Caco-2 (cell line): ENCODE data around the gene PHEX. TPM values are rescaled to one million over a fixed set of nuclear protein-coding genes. Genes with fewer than 3 reads are reported as not detected.

Experiments
- BruUV-seq: library from RNA; stranded (reverse); fragments of 400-500 nt; replicated peaks from 2 replicates; lab custom pipeline; 2021; lab: Mats Ljungman, UMichigan
- CTCF ChIA-PET: fragments of 300-600 bp; sonication (Branson Sonifier 250); formaldehyde crosslinking; loops from one replicate; lab custom pipeline; 2022; ENCODE audit warnings: antibody characterized with exemption; lab: Charles Lee
- POLR2A ChIA-PET: fragments of 300-600 bp; sonication (Branson Sonifier 250); formaldehyde crosslinking; loops from one replicate; lab custom pipeline; 2022; ENCODE audit warnings: antibody characterized with exemption; lab: Charles Lee
- DNase-seq, 2 experiments: peaks; one replicate each; pipeline versions ENCODE4 v3.0.0 to v3.0.0-alpha.2; 2020 to 2022
- H3K27me3 ChIP-seq: replicated peaks from 2 replicates; pipeline ENCODE4 v1.6.0; 2011; ENCODE audit warnings: low read length; ENCODE audit not compliant: control insufficient read depth, insufficient read depth
- H3K36me3 ChIP-seq: 2 replicates; pipeline ENCODE4 v1.5.1; 2011; ENCODE audit warnings: low read length; ENCODE audit not compliant: control insufficient read depth, insufficient read depth
- H3K4me1 ChIP-seq: fragments of 250-450 bp; sonication (Bioruptor Pico); 2 replicates; pipeline ENCODE4 v1.5.1; 2020; ENCODE audit warnings: mild to moderate bottlenecking
- H3K4me3 ChIP-seq: 2 replicates; pipeline ENCODE4 v1.5.1; 2011; ENCODE audit warnings: low read depth, mild to moderate bottlenecking, control low read depth, low read length
- H3K9me3 ChIP-seq: fragments of 250-450 bp; sonication (Bioruptor Pico); 2 replicates; pipeline ENCODE4 v1.5.1; 2020; ENCODE audit warnings: mild to moderate bottlenecking, moderate library complexity
- H3K27ac Mint-ChIP-seq: one replicate; pipeline ENCODE4 v1.8.0; 2022; ENCODE audit warnings: mixed read lengths; ENCODE audit not compliant: unreplicated experiment
- H3K27me3 Mint-ChIP-seq: one replicate; pipeline ENCODE4 v1.8.0; 2022; ENCODE audit warnings: mixed read lengths; ENCODE audit not compliant: insufficient read depth, unreplicated experiment
- H3K36me3 Mint-ChIP-seq: one replicate; pipeline ENCODE4 v1.8.0; 2022; ENCODE audit warnings: mild to moderate bottlenecking, mixed read lengths; ENCODE audit not compliant: insufficient read depth, unreplicated experiment
- H3K4me1 Mint-ChIP-seq: one replicate; pipeline ENCODE4 v1.8.0; 2022; ENCODE audit warnings: low read depth, mixed read lengths; ENCODE audit not compliant: unreplicated experiment
- H3K4me3 Mint-ChIP-seq: one replicate; pipeline ENCODE4 v1.8.0; 2022; ENCODE audit warnings: mild to moderate bottlenecking, moderate library complexity, mixed read lengths; ENCODE audit not compliant: unreplicated experiment
- H3K9me3 Mint-ChIP-seq: one replicate; pipeline ENCODE4 v1.8.0; 2022; ENCODE audit warnings: mixed read lengths; ENCODE audit not compliant: unreplicated experiment
- intact Hi-C: fragments of 100-400 bp; cut with micrococcal nuclease; formaldehyde crosslinking; loops from one replicate; pipeline ENCODE4 v1.10.0; 2022; ENCODE audit not compliant: unreplicated experiment
- total RNA-seq: library from RNA; stranded (reverse); gene quantifications from 2 replicates; pipeline ENCODE4 v1.2.3, GENCODE V29; 2022
- TF ChIP-seq, protein P1 (sequence below), 2 experiments: fragments of 200-600 bp in 1 of 2; IDR thresholded peaks; 1 replicate in 1 of 2; 2 replicates in 1 of 2; pipeline versions ENCODE4 v1.5.1 to v1.8.0; 2011 to 2022; ENCODE audit warnings: antibody characterized with exemption in 1 of 2, control low read depth in 1 of 2, inconsistent platforms in 1 of 2, low read depth in 1 of 2, low read length in 1 of 2, mild to moderate bottlenecking in 1 of 2, moderate library complexity in 1 of 2; ENCODE audit not compliant: insufficient read depth in 1 of 2, severe bottlenecking in 1 of 2, unreplicated experiment in 1 of 2

The PHEX gene
- total RNA-seq, 1 experiment from 2014 or later, result 0.75 TPM

DNA sequence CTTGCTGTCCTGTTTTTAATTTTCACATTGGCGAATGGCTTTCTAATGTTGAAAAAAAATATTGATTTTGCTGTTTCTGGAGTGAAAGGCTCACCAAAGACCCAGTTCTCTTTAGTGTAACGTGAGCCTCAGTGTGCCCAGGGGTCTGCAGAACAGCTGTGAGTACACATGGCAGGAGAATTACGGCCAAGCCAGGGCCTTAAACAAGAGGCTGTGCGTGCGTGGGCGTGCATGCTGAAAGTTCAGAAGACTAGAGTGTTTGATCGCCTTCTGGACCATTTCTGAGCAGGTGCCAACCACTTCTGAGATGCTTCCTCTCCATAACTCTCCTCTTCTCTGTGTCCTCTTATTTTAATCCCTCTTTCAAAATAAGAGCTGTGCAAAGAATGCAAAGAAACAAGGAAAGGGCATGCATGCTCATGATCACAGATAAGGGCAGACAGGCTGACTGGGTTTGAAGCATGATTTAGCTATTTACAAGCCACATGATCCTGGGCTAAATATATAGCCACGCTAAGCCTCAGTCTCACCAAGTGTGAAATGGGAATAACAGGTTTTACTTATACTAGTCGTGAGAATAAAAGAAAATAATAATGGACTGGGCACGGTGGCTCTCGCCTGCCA, 9.9 kb downstream of the PHEX start:
- Mint-ChIP-seq H3K4me3 (no peak overlapping the region), H3K36me3 (no peaks in the 10 kb centered on the region)
- CTCF ChIA-PET, result no interaction called here

GRCh38 chrX:22043872-22044271, 11.7 kb downstream of the PHEX start:
- ChIA-PET CTCF (no interaction called here), POLR2A (no interaction called here)
- Mint-ChIP-seq H3K9me3 (no peaks in the 10 kb centered on the region), H3K4me1 (no peaks in the 10 kb centered on the region), H3K27me3 (no peaks in the 10 kb centered on the region), H3K27ac (no peak overlapping the region), H3K4me3 (no peak overlapping the region), H3K36me3 (no peaks in the 10 kb centered on the region)
- intact Hi-C loops, result no loop called here
- no peaks in the 10 kb centered on the region for H3K4me1 ChIP-seq
- TF ChIP-seq, protein P1, sequence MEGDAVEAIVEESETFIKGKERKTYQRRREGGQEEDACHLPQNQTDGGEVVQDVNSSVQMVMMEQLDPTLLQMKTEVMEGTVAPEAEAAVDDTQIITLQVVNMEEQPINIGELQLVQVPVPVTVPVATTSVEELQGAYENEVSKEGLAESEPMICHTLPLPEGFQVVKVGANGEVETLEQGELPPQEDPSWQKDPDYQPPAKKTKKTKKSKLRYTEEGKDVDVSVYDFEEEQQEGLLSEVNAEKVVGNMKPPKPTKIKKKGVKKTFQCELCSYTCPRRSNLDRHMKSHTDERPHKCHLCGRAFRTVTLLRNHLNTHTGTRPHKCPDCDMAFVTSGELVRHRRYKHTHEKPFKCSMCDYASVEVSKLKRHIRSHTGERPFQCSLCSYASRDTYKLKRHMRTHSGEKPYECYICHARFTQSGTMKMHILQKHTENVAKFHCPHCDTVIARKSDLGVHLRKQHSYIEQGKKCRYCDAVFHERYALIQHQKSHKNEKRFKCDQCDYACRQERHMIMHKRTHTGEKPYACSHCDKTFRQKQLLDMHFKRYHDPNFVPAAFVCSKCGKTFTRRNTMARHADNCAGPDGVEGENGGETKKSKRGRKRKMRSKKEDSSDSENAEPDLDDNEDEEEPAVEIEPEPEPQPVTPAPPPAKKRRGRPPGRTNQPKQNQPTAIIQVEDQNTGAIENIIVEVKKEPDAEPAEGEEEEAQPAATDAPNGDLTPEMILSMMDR (IDR thresholded peaks at IDR 0.05; ENCODE audit: insufficient read depth in 1 of 2, low read depth in 1 of 2, low read length in 1 of 2, severe bottlenecking in 1 of 2, unreplicated experiment in 1 of 2), result no peak
- no peak overlapping the region for H3K4me3 ChIP-seq
- H3K27me3 ChIP-seq, result no peaks in the 10 kb centered on the region
- no peak for DNase-seq
- BruUV-seq, result no TSS peak
- H3K36me3 ChIP-seq, result no peaks in the 10 kb centered on the region
- H3K9me3 ChIP-seq, result no peaks in the 10 kb centered on the region

More for the DNA sequence above, 9.9 kb downstream of the PHEX start:
- BruUV-seq, result no TSS peak
- H3K27me3 ChIP-seq, result no peaks in the 10 kb centered on the region
- TF ChIP-seq, protein P1 (IDR thresholded peaks at IDR 0.05; ENCODE audit: insufficient read depth in 1 of 2, low read depth in 1 of 2, low read length in 1 of 2, severe bottlenecking in 1 of 2, unreplicated experiment in 1 of 2), result no peak
- H3K4me1 Mint-ChIP-seq, result no peaks in the 10 kb centered on the region
- H3K27me3 Mint-ChIP-seq, result no peaks in the 10 kb centered on the region
- no peak overlapping the region for H3K4me3 ChIP-seq
- POLR2A ChIA-PET, result no interaction called here
- no peaks in the 10 kb centered on the region for H3K9me3 Mint-ChIP-seq
- no peak for DNase-seq
- intact Hi-C loops, result no loop called here
- H3K36me3 ChIP-seq, result no peaks in the 10 kb centered on the region
- H3K4me1 ChIP-seq, result no peaks in the 10 kb centered on the region
- no peaks in the 10 kb centered on the region for H3K9me3 ChIP-seq
- no peak overlapping the region for H3K27ac Mint-ChIP-seq

GRCh38 chrX:22047468-22047867, 15.3 kb downstream of the PHEX start:
- Histone ChIP-seq H3K9me3 (no peaks in the 10 kb centered on the region), H3K36me3 (no peaks in the 10 kb centered on the region), H3K4me3 (no peak overlapping the region), H3K4me1 (no peaks in the 10 kb centered on the region), H3K27me3 (no peaks in the 10 kb centered on the region)
- Mint-ChIP-seq H3K36me3 (no peaks in the 10 kb centered on the region), H3K4me3 (no peak overlapping the region), H3K9me3 (no peaks in the 10 kb centered on the region), H3K4me1 (no peaks in the 10 kb centered on the region), H3K27ac (no peak overlapping the region), H3K27me3 (no peaks in the 10 kb centered on the region)
- no TSS peak for BruUV-seq
- DNase-seq, result no peak
- CTCF ChIA-PET, result no interaction called here
- TF ChIP-seq, protein P1 (IDR thresholded peaks at IDR 0.05; ENCODE audit: insufficient read depth in 1 of 2, low read depth in 1 of 2, low read length in 1 of 2, severe bottlenecking in 1 of 2, unreplicated experiment in 1 of 2), result no peak
- POLR2A ChIA-PET, result no interaction called here
- intact Hi-C loops, result no loop called here
